Epidermal melanocyte (primary cell): ENCODE data around the gene RAD50.

Experiments
- DNase-seq: peaks from one replicate; pipeline ENCODE4 v3.0.0; 2011; ENCODE audit warnings: low spot score; ENCODE audit not compliant: insufficient read length

RAD50 gene

DNA sequence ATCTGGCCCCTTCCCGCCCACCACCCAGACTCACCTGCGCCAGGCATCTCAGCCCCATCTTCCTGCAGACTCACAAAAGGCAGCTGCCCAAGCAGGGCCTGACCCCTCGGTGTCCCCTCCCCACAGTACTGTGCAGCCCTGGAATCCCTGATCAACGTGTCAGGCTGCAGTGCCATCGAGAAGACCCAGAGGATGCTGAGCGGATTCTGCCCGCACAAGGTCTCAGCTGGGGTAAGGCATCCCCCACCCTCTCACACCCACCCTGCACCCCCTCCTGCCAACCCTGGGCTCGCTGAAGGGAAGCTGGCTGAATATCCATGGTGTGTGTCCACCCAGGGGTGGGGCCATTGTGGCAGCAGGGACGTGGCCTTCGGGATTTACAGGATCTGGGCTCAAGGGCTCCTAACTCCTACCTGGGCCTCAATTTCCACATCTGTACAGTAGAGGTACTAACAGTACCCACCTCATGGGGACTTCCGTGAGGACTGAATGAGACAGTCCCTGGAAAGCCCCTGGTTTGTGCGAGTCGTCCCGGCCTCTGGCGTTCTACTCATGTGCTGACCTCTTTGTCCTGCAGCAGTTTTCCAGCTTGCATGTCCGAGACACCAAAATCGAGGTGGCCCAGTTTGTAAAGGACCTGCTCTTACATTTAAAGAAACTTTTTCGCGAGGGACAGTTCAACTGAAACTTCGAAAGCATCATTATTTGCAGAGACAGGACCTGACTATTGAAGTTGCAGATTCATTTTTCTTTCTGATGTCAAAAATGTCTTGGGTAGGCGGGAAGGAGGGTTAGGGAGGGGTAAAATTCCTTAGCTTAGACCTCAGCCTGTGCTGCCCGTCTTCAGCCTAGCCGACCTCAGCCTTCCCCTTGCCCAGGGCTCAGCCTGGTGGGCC lies 103.1 kb downstream of the RAD50 start:
- no peak for DNase-seq

DNA sequence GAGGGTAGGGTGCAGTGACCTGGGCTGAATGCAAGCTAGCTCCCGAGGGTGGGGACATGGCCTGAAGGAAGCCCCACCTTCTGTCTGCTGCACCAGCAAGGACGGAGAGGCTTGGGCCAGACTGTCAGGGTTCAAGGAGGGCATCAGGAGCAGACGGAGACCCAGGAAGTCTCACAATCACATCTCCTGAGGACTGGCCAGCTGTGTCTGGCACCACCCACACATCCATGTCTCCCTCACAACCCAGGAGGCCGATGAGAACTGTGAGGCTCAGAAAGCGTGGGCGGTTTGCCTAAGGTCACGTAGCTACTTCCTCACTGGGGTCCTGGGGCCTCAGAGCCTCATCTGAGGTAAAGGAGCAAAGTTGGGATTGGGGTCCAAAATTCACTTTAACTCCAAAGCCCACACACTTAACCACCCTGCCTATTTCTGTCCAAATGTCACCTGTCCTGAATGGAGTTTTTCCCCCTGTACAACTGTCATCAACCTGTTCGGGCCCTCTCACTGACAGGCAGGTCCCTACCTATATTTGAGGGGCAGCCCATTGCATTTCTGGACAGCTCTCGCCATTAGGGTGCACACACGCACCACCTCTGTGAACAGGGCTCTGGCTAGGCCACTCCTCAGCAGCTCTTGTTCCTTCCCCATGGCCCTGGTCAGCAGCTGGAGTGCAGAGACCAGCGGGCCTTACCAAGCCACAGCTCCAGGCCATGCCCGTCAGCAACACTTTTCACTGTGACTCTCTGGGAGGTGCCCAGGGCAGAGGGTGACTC lies 104.6 kb downstream of the RAD50 start:
- DNase-seq: no peak

GRCh38 chr5:132662004-132662401 lies 105.2 kb downstream of the RAD50 start:
- no peak for DNase-seq

GRCh38 chr5:132662925-132663770 lies 106.4 kb downstream of the RAD50 start:
- DNase-seq: no peak

DNA sequence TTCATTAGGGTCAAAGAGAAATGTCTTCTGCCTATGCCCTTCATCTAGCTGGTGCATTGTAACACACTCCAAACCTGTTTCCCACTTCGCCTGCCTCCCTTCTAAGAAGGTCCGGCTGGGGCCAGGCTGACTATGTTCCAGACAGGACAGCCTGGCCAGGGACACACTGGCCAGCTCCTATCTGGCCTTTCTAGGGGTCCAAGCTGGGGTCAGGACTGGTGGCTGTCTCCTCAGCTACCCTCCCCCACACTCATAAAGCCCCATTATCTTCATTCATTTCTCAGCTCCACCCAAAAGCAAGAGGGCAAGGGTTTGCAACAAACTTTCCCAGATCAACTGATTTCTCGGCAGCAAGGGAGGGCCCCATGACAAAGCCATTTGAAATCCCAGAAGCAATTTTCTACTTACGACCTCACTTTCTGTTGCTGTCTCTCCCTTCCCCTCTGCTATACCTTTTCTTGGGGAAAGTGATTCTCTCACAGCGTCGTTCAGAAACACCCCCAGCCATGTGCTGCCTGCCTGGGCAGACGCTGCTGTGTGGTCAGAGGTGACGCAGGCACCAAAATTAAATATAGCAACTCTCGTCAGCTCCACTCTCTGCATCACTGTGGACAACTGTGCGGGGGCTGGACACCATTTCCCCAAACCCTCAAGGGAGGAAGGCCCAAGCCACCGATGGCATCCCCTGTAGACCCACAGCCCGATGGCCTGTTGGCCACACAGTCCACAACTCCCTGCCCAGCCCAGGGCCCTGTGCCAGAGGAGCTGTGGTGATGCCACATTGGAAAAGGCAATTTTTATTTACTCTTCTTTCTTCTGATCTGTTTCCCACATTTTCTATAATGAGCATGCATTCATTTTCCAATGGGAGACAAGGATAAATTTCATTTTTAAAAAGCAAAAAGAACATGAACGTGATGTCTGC lies 107.3 kb downstream of the RAD50 start:
- no peak for DNase-seq

DNA sequence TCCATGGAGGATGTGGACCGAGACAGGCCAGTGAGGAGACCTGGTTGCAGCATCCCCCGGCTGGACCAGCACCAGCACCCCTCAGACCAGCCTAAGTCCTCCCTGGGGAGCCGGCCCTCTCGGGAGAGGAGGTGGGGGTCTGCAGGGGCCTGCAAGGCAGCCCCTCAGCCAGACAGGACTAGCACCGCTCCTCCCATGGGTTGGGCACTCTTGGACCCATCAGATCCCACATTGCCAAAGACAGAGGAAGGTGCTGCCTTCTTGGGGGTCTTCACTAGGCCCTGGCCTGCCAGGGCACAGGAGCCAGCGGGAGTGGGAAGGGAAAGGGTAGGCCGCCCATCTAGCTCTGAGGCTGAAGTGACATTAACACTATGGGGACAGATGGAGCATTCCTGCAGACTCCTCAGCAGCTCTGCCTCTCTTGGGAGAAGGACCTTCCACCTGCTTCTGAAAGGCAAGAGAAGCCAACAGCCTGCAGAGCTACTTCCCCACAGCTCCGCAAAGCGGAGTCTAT lies 108.0 kb downstream of the RAD50 start:
- no peak for DNase-seq

DNA sequence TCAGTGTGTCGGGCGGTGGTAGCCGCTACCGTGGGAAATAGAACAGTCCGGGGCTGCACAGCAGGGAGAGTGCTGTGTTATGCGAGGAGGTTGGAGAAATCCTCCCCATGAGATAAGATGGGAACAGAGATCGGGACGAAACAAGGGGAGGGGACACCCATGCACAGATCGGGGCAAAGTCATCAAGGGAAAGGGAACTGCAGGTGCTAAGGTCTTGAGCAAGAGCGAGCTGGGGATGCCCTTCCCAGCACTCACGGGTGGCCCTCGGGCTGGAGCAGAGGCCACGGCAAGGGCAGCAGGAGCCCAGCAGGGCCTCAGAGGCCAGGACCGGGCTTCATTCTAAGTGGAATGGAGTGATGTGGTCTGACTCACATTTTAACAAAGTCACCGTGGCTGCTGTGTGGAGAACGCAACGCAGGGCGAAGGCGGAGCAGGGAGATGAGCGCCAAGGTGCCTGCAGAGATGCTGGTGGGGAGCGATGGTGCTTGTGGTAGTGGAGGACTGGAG lies 108.8 kb downstream of the RAD50 start:
- no peak for DNase-seq

- DNase-seq: no peak
Observed at GRCh38 chr5:132666310-132667123, 109.7 kb downstream of the RAD50 start.

GRCh38 chr5:132667309-132667708 lies 110.5 kb downstream of the RAD50 start:
- DNase-seq: no peak

DNA sequence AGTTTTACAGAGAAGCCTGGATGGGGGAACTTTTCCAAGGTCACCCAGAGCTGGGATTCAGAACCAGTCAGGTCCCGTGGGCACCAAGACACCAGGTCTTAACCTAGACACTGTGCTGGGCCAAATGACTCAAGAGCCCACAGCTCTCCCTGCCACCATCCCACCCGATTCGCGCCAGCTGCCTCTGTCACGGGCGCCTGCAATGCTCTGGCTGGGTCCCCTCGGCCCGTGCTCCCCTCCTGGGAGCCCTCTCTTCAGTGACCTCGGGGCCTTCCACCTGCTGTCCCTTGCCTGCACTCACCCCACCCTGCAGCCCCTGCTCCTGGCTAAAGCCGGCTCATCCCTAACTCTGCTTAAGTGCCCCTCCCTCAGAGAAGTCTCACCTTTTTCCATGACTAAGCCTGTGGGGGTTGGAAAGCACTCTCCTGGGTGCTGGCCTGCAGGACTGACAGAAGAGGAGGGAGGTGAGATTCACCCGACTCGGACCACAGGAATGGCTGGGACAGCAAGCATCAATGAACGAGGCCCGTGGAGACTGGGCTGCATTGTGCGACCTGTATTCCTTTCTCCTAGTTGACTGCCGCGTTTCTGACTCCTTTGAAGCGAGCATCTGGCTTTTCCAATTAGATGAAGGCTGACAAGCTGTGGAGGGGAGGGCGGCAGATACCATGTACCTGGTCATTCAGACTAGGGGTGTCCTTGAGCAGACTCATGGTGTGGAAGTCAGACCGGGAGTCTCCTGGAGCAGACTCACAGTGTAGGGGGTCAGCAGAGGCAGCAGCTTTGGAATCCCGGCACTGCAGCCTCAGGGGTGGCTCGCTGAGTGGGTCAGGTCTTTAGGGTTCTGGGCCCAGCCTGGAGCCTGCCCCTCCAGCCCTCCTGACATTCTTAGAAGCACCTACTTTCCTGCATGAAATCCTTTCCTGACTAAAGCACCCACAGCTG lies 111.3 kb downstream of the RAD50 start:
- DNase-seq: no peak

DNA sequence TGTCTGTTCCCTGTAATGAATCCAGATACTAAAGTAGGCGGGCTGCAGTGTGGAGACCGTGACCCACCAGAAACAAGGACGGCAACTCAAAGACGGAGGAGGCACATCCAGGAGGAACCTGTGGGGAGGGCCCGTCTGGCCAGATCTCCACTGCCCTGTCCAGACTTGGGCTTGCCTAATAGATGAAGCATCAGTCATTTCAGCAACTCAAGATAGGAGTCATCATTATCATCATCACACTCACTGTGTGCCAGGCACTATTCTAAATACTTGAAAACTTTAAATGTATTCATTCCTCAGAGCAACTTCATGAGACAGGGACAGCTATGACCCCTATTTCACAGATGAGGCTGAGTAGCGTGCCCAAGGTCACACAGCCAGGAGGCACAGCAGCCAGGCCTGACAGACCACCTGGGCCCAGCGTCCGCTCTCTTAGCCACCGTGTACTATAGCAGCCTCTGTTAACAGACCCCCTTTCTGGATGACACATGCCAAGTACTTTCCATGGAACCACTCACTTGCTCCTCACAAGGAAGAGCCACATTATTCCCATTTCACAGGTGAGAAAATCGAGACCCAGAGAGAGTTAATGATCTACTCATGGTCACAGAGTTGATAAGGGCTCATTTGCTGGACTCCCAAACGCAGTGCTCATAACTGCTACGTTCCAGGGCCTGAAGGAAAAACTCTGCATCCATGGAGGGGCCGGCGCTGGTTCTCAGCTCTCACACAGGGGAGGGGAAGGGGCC lies 112.1 kb downstream of the RAD50 start:
- no peak for DNase-seq

GRCh38 chr5:132669455-132669820 lies 112.7 kb downstream of the RAD50 start:
- DNase-seq: no peak

DNA sequence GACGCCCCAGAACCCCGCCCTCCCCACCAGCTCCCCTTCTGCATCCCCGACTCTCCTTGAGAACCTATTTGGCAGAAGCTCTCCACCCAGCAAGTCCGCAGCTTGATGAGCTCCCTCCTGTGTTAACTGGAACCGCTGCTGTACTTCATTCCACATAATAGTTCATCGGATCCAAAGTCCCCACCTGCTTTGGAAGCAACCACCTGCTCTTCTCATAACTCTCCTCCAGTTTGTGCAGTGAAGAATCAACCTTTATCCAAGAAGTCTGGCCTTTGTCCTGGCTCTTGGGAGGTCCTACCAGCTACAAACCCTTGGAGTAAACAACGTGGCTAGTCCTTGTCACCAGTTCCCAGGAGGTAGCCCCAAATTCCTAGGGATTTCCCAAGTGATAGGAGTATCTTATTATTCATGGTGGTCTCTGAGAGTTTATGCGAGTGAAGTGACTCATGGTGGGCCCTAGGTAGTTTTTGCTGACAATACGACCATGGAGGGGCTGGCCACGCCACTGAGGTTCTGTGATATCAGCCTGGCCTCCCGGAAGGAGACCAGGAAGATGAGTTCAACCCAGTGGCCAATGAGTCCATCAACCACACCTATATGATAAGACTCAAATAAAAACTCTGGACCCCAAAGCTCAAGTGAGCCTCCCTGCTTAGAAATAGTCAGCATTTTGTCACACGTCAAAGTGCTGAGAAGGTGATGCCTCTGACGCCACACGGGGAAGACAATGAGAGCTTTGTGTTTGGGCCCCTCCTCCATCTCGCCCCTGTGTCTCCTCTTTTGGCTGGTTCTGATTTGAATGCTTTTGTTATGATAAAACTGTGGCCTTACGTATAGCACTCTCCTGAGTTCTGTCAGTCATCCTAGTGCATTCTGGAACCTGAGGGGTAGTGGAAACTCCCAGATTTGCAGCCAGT lies 113.4 kb downstream of the RAD50 start:
- no peak for DNase-seq

- DNase-seq: no peak
Observed at GRCh38 chr5:132671000-132671399, 114.2 kb downstream of the RAD50 start.

- DNase-seq: no peak
Observed at GRCh38 chr5:132673488-132673887, 116.7 kb downstream of the RAD50 start.

- no peak for DNase-seq
Observed at GRCh38 chr5:132673939-132674630, 117.3 kb downstream of the RAD50 start, which contains the start of gene IL4. Gene IL4, plus strand, starts transcription at chr5:132673989. Its CDS starts 62 bp downstream, at chr5:132674051.
